ENCODE results near the gene MSS51.

The MSS51 gene

GRCh38 chr10:73460897-73461296 is 27.5 kb upstream of the MSS51 start:
- no peak for DNase-seq (ENCODE audit: insufficient read length, low spot score)
- FAIRE-seq = no peak
- no peak for TF ChIP-seq CTCF (IDR thresholded peaks at IDR 0.05; ENCODE audit: insufficient read depth, missing control alignments)

- FAIRE-seq (no peak), DNase-seq (ENCODE audit: insufficient read length, low spot score) (no peak)
- TF ChIP-seq CTCF (IDR thresholded peaks at IDR 0.05; ENCODE audit: insufficient read depth, missing control alignments) = no peak
Observed at GRCh38 chr10:73459683-73460314, 26.4 kb upstream of the MSS51 start.

- no peak for DNase-seq (ENCODE audit: insufficient read length, low spot score)
- FAIRE-seq = no peak
- no peak for TF ChIP-seq CTCF (IDR thresholded peaks at IDR 0.05; ENCODE audit: insufficient read depth, missing control alignments)
Observed at GRCh38 chr10:73456187-73456890, 23.0 kb upstream of the MSS51 start.

- FAIRE-seq (no peak), DNase-seq (ENCODE audit: insufficient read length, low spot score) (no peak)
- no peak for TF ChIP-seq CTCF (IDR thresholded peaks at IDR 0.05; ENCODE audit: insufficient read depth, missing control alignments)
Observed at GRCh38 chr10:73449113-73449512, 15.8 kb upstream of the MSS51 start.

GRCh38 chr10:73448384-73448783 is 15.0 kb upstream of the MSS51 start:
- DNase-seq (ENCODE audit: insufficient read length, low spot score) (no peak), FAIRE-seq (peak; percentile 38)
- no peak for TF ChIP-seq CTCF (IDR thresholded peaks at IDR 0.05; ENCODE audit: insufficient read depth, missing control alignments)

GRCh38 chr10:73446926-73447325 is 13.6 kb upstream of the MSS51 start:
- TF ChIP-seq CTCF (IDR thresholded peaks at IDR 0.05; ENCODE audit: insufficient read depth, missing control alignments) = no peak
- DNase-seq (ENCODE audit: insufficient read length, low spot score) = no peak
- FAIRE-seq = no peak

- DNase-seq (ENCODE audit: insufficient read length, low spot score) (no peak), FAIRE-seq (no peak)
- TF ChIP-seq CTCF (IDR thresholded peaks at IDR 0.05; ENCODE audit: insufficient read depth, missing control alignments) = no peak
Observed at GRCh38 chr10:73444457-73444856, 11.1 kb upstream of the MSS51 start.
